Hepatocyte (in vitro differentiated cells): ENCODE data around the gene HLA-DMA. TPM values are rescaled to one million over a fixed set of nuclear protein-coding genes. Genes with fewer than 3 reads are reported as not detected.

Experiments used
- DNase-seq: peaks from one replicate; pipeline ENCODE4 v3.0.0-alpha.2; 2016; ENCODE audit warnings: low spot score
- H2AFZ ChIP-seq: fragments of 200-600 bp; sonication (generic); 2 replicates; pipeline ENCODE4 v1.6.0; 2016; ENCODE audit warnings: antibody characterized with exemption, mild to moderate bottlenecking
- H3K27ac ChIP-seq: fragments of 200-600 bp; sonication (generic); 2 replicates; pipeline ENCODE4 v1.5.1; 2016; ENCODE audit warnings: mild to moderate bottlenecking
- H3K27me3 ChIP-seq: fragments of 200-600 bp; sonication (generic); 2 replicates; pipeline ENCODE4 v1.6.1; 2016
- H3K36me3 ChIP-seq: fragments of 200-600 bp; sonication (generic); replicated peaks from 2 replicates; pipeline ENCODE4 v1.5.1; 2016; ENCODE audit warnings: low read depth; ENCODE audit not compliant: insufficient read depth
- H3K4me1 ChIP-seq: fragments of 200-600 bp; sonication (generic); 2 replicates; pipeline ENCODE4 v1.5.1; 2016; ENCODE audit warnings: mild to moderate bottlenecking, moderate library complexity; ENCODE audit not compliant: insufficient read depth
- H3K4me2 ChIP-seq: fragments of 200-600 bp; sonication (generic); 2 replicates; pipeline ENCODE4 v1.6.0; 2016
- H3K4me3 ChIP-seq: fragments of 200-600 bp; sonication (generic); 2 replicates; pipeline ENCODE4 v1.5.1; 2016; ENCODE audit warnings: mild to moderate bottlenecking
- H3K79me2 ChIP-seq: fragments of 200-600 bp; sonication (generic); 2 replicates; pipeline ENCODE4 v1.6.0; 2017; ENCODE audit warnings: mild to moderate bottlenecking
- H3K9me2 ChIP-seq: fragments of 200-600 bp; sonication (generic); replicated peaks from 2 replicates; pipeline ENCODE4 v1.6.0; 2017; ENCODE audit warnings: mild to moderate bottlenecking; ENCODE audit not compliant: insufficient read depth
- H3K9me3 ChIP-seq: fragments of 200-600 bp; sonication (generic); 2 replicates; pipeline ENCODE4 v1.5.1; 2016; ENCODE audit warnings: low read depth, mild to moderate bottlenecking
- H4K20me1 ChIP-seq: fragments of 200-600 bp; sonication (generic); 2 replicates; pipeline ENCODE4 v1.6.0; 2016; ENCODE audit warnings: mild to moderate bottlenecking; ENCODE audit not compliant: insufficient read depth, poor library complexity, severe bottlenecking
- CTCF ChIP-seq: fragments of 200-600 bp; sonication (generic); IDR thresholded peaks from 2 replicates; pipeline ENCODE4 v1.5.1; 2016; ENCODE audit warnings: antibody characterized with exemption, mild to moderate bottlenecking; ENCODE audit not compliant: poor library complexity
- EZH2 ChIP-seq: fragments of 200-600 bp; sonication (generic); IDR thresholded peaks from 2 replicates; pipeline ENCODE4 v1.6.1; 2016; ENCODE audit warnings: antibody characterized with exemption, mild to moderate bottlenecking, borderline replicate concordance
- EZH2phosphoT487 ChIP-seq: fragments of 200-600 bp; sonication (generic); IDR thresholded peaks from one replicate; pipeline ENCODE4 v1.6.1; 2018; ENCODE audit warnings: antibody characterized with exemption, mild to moderate bottlenecking, low read depth, moderate library complexity; ENCODE audit not compliant: unreplicated experiment, severe bottlenecking
- WGBS: methylation state at CpG from one replicate; pipeline ENCODE4 v1.1.6; 2016; ENCODE audit warnings: low lambda C conversion rate; ENCODE audit errors: missing lambda C conversion rate; 5-methylcytosine and 5-hydroxymethylcytosine counted together
- polyA plus RNA-seq: library from polyadenylated mRNA; unstranded; fragments of >200 nt; fragmentation: Nextera tagmentation; extraction: Ambion mirVana; gene quantifications from 2 replicates; pipeline ENCODE4 v1.2.1, GENCODE V29; 2016
- total RNA-seq: library from RNA; depleted of rRNA; stranded (reverse); fragments of >200 nt; gene quantifications from 2 replicates; pipeline ENCODE4 v1.2.3, GENCODE V29; 2014

The HLA-DMA gene
- total and polyA plus RNA-seq, 2 experiments from 2014 or later: 4.7 to 9.5 TPM

DNA sequence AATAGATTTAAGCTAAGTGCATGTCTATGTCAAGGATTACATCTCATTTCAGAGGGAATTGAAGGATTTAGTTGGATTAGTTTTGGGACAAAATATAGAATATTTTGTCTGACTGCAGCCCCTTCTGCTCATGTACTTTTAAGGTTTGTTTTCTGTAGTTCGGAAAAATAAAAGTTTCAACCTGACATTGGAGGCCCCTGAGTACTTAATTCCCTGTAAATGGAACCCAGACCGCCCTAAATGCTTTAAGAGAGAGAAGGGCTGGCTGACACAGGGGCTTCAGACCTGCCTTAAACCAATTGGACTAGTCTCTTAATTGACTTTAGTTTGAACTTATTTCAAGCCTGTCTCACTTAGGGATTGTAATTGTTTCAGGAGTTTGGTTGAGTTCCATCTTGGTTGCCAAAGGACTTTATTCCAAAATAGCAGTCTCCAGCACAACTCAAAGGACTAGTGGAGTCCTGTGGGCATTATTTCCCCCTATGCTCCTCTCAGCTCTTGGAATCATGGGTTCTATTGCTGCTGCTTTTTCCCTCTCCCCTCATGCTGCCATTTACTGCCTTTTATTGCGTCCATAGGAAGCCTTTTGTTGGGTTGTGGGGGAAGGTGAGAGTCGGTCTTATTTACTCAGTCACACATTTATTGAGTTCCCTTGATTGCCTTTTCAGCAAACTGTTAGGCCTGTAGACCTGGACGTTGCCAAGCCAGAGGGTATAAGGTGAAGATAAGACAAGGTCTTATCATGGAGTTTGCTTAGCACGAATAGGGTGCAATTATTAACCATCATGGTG is 30.0 kb upstream of the HLA-DMA start:
- TF ChIP-seq EZH2phosphoT487 (no peak), EZH2 (no peak)
- Histone ChIP-seq H3K79me2 (peaks cover 26% of the 10 kb centered on the region), H4K20me1 (peaks cover 50% of the 10 kb centered on the region), H3K9me3 (no peaks in the 10 kb centered on the region), H3K4me1 (peaks cover 37% of the 10 kb centered on the region), H3K4me2 (peak overlapping the region; percentile 18), H2AFZ (no peak overlapping the region), H3K27ac (peak overlapping the region; percentile 55), H3K27me3 (no peaks in the 10 kb centered on the region), H3K9me2 (no peaks in the 10 kb centered on the region), H3K4me3 (no peak overlapping the region), H3K36me3 (peaks cover 11% of the 10 kb centered on the region)
- WGBS: 46% methylated on average over 6 of the region's 6 CpGs
- DNase-seq: peak; percentile 64

GRCh38 chr6:32982084-32982701 is 29.3 kb upstream of the HLA-DMA start:
- peaks cover 11% of the 10 kb centered on the region for H3K36me3 ChIP-seq
- H3K4me3 ChIP-seq: no peak overlapping the region
- 57% methylated on average over 8 of the region's 8 CpGs for WGBS
- no peak overlapping the region for H3K4me2 ChIP-seq
- peak overlapping the region; percentile 55 for H3K27ac ChIP-seq
- H3K4me1 ChIP-seq: peaks cover 43% of the 10 kb centered on the region
- H3K9me3 ChIP-seq: no peaks in the 10 kb centered on the region
- H2AFZ ChIP-seq: no peak overlapping the region
- DNase-seq: no peak
- TF ChIP-seq EZH2phosphoT487: no peak
- TF ChIP-seq CTCF: no peak
- no peak for TF ChIP-seq EZH2
- no peaks in the 10 kb centered on the region for H3K9me2 ChIP-seq
- H3K27me3 ChIP-seq: no peaks in the 10 kb centered on the region
- peaks cover 33% of the 10 kb centered on the region for H3K79me2 ChIP-seq
- peaks cover 57% of the 10 kb centered on the region for H4K20me1 ChIP-seq

- Histone ChIP-seq H3K4me1 (peaks cover 57% of the 10 kb centered on the region), H4K20me1 (peaks cover 74% of the 10 kb centered on the region), H3K9me2 (no peaks in the 10 kb centered on the region), H2AFZ (no peak overlapping the region), H3K4me2 (no peak overlapping the region), H3K27me3 (no peaks in the 10 kb centered on the region), H3K9me3 (no peaks in the 10 kb centered on the region), H3K36me3 (peaks cover 11% of the 10 kb centered on the region), H3K79me2 (peaks cover 49% of the 10 kb centered on the region), H3K27ac (peak overlapping the region; percentile 55), H3K4me3 (no peak overlapping the region)
- TF ChIP-seq EZH2 (no peak), CTCF (no peak), EZH2phosphoT487 (no peak)
- WGBS: 83% methylated on average over 8 of the region's 11 CpGs
- DNase-seq: no peak
Measured at GRCh38 chr6:32980488-32981038, 27.7 kb upstream of the HLA-DMA start.
